ENCODE data around the gene COL5A2.
A peak's percentile ranks its signal among the peaks of the same experiment; 100 is the strongest.

COL5A2 gene

GRCh38 chr2:189147989-189148388 is 31.6 kb downstream of the COL5A2 start:
- no peak for DNase-seq (ENCODE audit: low read depth in 2 of 2)

- DNase-seq (ENCODE audit: low read depth in 2 of 2): no peak
Observed at GRCh38 chr2:189147361-189147760, 32.2 kb downstream of the COL5A2 start.

- no peak for DNase-seq (ENCODE audit: low read depth in 2 of 2)
Observed at GRCh38 chr2:189146553-189146952, 33.0 kb downstream of the COL5A2 start.

GRCh38 chr2:189144700-189145211 is 34.8 kb downstream of the COL5A2 start:
- DNase-seq (ENCODE audit: low read depth in 2 of 2): no peak

- no peak for DNase-seq (ENCODE audit: low read depth in 2 of 2)
Observed at GRCh38 chr2:189143925-189144324, 35.6 kb downstream of the COL5A2 start.

GRCh38 chr2:189142893-189143759 is 36.4 kb downstream of the COL5A2 start:
- DNase-seq (ENCODE audit: low read depth in 2 of 2): peak; percentile 8 to 30

GRCh38 chr2:189138800-189139199 is 40.8 kb downstream of the COL5A2 start:
- no peak for DNase-seq (ENCODE audit: low read depth in 2 of 2)

- DNase-seq (ENCODE audit: low read depth in 2 of 2): no peak
Observed at GRCh38 chr2:189137519-189137918, 42.0 kb downstream of the COL5A2 start.

GRCh38 chr2:189134485-189134884 is 45.1 kb downstream of the COL5A2 start:
- DNase-seq (ENCODE audit: low read depth in 2 of 2): no peak

GRCh38 chr2:189131991-189132390 is 47.6 kb downstream of the COL5A2 start:
- DNase-seq (ENCODE audit: low read depth in 2 of 2): no peak

- no peak for DNase-seq (ENCODE audit: low read depth in 2 of 2)
Observed at GRCh38 chr2:189129971-189130370, 49.6 kb downstream of the COL5A2 start.

GRCh38 chr2:189128970-189129369 is 50.6 kb downstream of the COL5A2 start:
- no peak for DNase-seq (ENCODE audit: low read depth in 2 of 2)

GRCh38 chr2:189127756-189128155 is 51.8 kb downstream of the COL5A2 start:
- no peak for DNase-seq (ENCODE audit: low read depth in 2 of 2)

GRCh38 chr2:189125195-189125594 is 54.4 kb downstream of the COL5A2 start:
- DNase-seq (ENCODE audit: low read depth in 2 of 2): no peak

- DNase-seq (ENCODE audit: low read depth in 2 of 2): no peak
Observed at GRCh38 chr2:189124175-189124574, 55.4 kb downstream of the COL5A2 start.

- no peak for DNase-seq (ENCODE audit: low read depth in 2 of 2)
Observed at GRCh38 chr2:189118386-189118785, 61.2 kb downstream of the COL5A2 start.

- no peak for DNase-seq (ENCODE audit: low read depth in 2 of 2)
Observed at GRCh38 chr2:189116979-189117378, 62.6 kb downstream of the COL5A2 start.

GRCh38 chr2:189116087-189116486 is 63.5 kb downstream of the COL5A2 start:
- DNase-seq (ENCODE audit: low read depth in 2 of 2): no peak

GRCh38 chr2:189115126-189115525 is 64.4 kb downstream of the COL5A2 start:
- no peak for DNase-seq (ENCODE audit: low read depth in 2 of 2)

GRCh38 chr2:189113963-189114362 is 65.6 kb downstream of the COL5A2 start:
- DNase-seq (ENCODE audit: low read depth in 2 of 2): no peak

GRCh38 chr2:189111063-189111715 is 68.4 kb downstream of the COL5A2 start:
- no peak for DNase-seq (ENCODE audit: low read depth in 2 of 2)

- no peak for DNase-seq (ENCODE audit: low read depth in 2 of 2)
Observed at GRCh38 chr2:189109921-189110397, 69.6 kb downstream of the COL5A2 start.

- DNase-seq (ENCODE audit: low read depth in 2 of 2): no peak
Observed at GRCh38 chr2:189104934-189105333, 74.6 kb downstream of the COL5A2 start.
